Measurements from ENCODE around the gene NLGN1. TPM values are rescaled to one million over a fixed set of nuclear protein-coding genes. Genes with fewer than 3 reads are reported as not detected.

Gene NLGN1
- total and polyA plus RNA-seq, 11 donors = 1.8 to 27.6 (median 15.5) TPM

GRCh38 chr3:173548261-173548660, 150.7 kb downstream of the NLGN1 start:
- DNase-seq (no peak), ATAC-seq (no peak)
- intact Hi-C loops (cut with DNase I) = no loop called here
- H3K27ac ChIP-seq = no peak overlapping the region
- H3K27me3 ChIP-seq = no peaks in the 10 kb centered on the region
- TF ChIP-seq, protein P1, sequence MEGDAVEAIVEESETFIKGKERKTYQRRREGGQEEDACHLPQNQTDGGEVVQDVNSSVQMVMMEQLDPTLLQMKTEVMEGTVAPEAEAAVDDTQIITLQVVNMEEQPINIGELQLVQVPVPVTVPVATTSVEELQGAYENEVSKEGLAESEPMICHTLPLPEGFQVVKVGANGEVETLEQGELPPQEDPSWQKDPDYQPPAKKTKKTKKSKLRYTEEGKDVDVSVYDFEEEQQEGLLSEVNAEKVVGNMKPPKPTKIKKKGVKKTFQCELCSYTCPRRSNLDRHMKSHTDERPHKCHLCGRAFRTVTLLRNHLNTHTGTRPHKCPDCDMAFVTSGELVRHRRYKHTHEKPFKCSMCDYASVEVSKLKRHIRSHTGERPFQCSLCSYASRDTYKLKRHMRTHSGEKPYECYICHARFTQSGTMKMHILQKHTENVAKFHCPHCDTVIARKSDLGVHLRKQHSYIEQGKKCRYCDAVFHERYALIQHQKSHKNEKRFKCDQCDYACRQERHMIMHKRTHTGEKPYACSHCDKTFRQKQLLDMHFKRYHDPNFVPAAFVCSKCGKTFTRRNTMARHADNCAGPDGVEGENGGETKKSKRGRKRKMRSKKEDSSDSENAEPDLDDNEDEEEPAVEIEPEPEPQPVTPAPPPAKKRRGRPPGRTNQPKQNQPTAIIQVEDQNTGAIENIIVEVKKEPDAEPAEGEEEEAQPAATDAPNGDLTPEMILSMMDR (IDR thresholded peaks at IDR 0.05) = no peak
- no peak for TF ChIP-seq POLR2A (IDR thresholded peaks at IDR 0.05)
- H3K4me1 ChIP-seq = peaks cover 0 to under 1% (median 0%) of the 10 kb centered on the region in 12 donors
- WGBS, 4 donors = 74 to 84% (median 81%) methylated on average over 2 of the region's 2 CpGs
- no peak overlapping the region for H3K4me3 ChIP-seq
- H3K9me3 ChIP-seq = no peaks in the 10 kb centered on the region
- no peaks in the 10 kb centered on the region for H3K36me3 ChIP-seq

GRCh38 chr3:173552526-173552925, 155.0 kb downstream of the NLGN1 start:
- Histone ChIP-seq H3K4me3 (no peak overlapping the region), H3K4me1 (peaks cover 0 to 4% (median 0%) of the 10 kb centered on the region in 12 donors), H3K9me3 (no peaks in the 10 kb centered on the region), H3K27me3 (no peaks in the 10 kb centered on the region), H3K36me3 (no peaks in the 10 kb centered on the region), H3K27ac (no peak overlapping the region)
- no peak for TF ChIP-seq POLR2A (IDR thresholded peaks at IDR 0.05)
- TF ChIP-seq, protein P1 (IDR thresholded peaks at IDR 0.05) = no peak
- no peak for ATAC-seq
- 46 to 58% (median 53%) methylated on average over 4 of the region's 4 CpGs for WGBS, 4 donors
- no peak for DNase-seq
- intact Hi-C loops (cut with DNase I) = loop anchor here in 9 of 10 donors (2.0 to 10.0 kb wide), 12 partner anchors 140 to 748 kb away; no protein-coding TSS in a partner anchor

- H3K4me1 ChIP-seq = peaks cover 0 to 4% (median 0%) of the 10 kb centered on the region in 12 donors
- H3K4me3 ChIP-seq = no peak overlapping the region
- no peaks in the 10 kb centered on the region for H3K9me3 ChIP-seq
- ATAC-seq = peak in 1 of 4 donors; percentile 70
- intact Hi-C loops (cut with DNase I) = loop anchor here in 9 of 10 donors (1.0 to 10.0 kb wide), 13 partner anchors 141 to 749 kb away; no protein-coding TSS in a partner anchor
- H3K27ac ChIP-seq = no peak overlapping the region
- no peak for DNase-seq
- 6 to 16% (median 10%) methylated on average over 3 of the region's 3 CpGs for WGBS, 4 donors
- H3K27me3 ChIP-seq = no peaks in the 10 kb centered on the region
- H3K36me3 ChIP-seq = no peaks in the 10 kb centered on the region
- TF ChIP-seq POLR2A (IDR thresholded peaks at IDR 0.05) = no peak
- TF ChIP-seq, protein P1 (IDR thresholded peaks at IDR 0.05) = peak; percentile 43 to 80 (median 70)
These were observed 156.2 kb downstream of the NLGN1 start for GRCh38 chr3:173553635-173554280.

- 83 to 87% (median 86%) methylated on average over 2 of the region's 2 CpGs for WGBS, 4 donors
- no peak for DNase-seq
- no peak for ATAC-seq
- H3K4me1 ChIP-seq = peaks cover 0 to 4% (median 0%) of the 10 kb centered on the region in 12 donors
- H3K4me3 ChIP-seq = no peak overlapping the region
- H3K9me3 ChIP-seq = no peaks in the 10 kb centered on the region
- no peaks in the 10 kb centered on the region for H3K27me3 ChIP-seq
- intact Hi-C loops (cut with DNase I) = loop anchor here in 6 of 10 donors (10.0 kb wide), 3 partner anchors 572 to 752 kb away; no protein-coding TSS in a partner anchor
- H3K27ac ChIP-seq = no peak overlapping the region
- H3K36me3 ChIP-seq = no peaks in the 10 kb centered on the region
- TF ChIP-seq, protein P1 (IDR thresholded peaks at IDR 0.05) = no peak
- TF ChIP-seq POLR2A (IDR thresholded peaks at IDR 0.05) = no peak
These were observed 159.0 kb downstream of the NLGN1 start for GRCh38 chr3:173556546-173556945.

Measured in heart left ventricle (tissue), 16 donors.